ENCODE data around the gene OR10G7. TPM values are rescaled to one million over a fixed set of nuclear protein-coding genes. Genes with fewer than 3 reads are reported as not detected.
"Not testable (repeated sequence)": the region's sequence is repeated elsewhere in the genome, so short reads cannot be mapped to it uniquely, and the experiment has no call there.

Gene OR10G7
- polyA plus RNA-seq, 1 donor from 2014 or later, result not detected

- H3K9ac ChIP-seq (ENCODE audit: low read length), result no peak within 1 kb of the TSS
- H4K20me1 ChIP-seq (ENCODE audit: insufficient read depth), result no peaks in the 10 kb centered on the region
- H3K4me3 ChIP-seq (ENCODE audit: low read length), result no peak within 1 kb of the TSS
- H3K27ac ChIP-seq (ENCODE audit: low read length), result no peak within 1 kb of the TSS
- no peaks in the 10 kb centered on the region for H3K36me3 ChIP-seq (ENCODE audit: insufficient read depth, low read length)
- H3F3A ChIP-seq (ENCODE audit: insufficient read depth, low read length, poor library complexity, severe bottlenecking), result no peaks in the 10 kb centered on the region
- no peaks in the 10 kb centered on the region for H3K9me2 ChIP-seq (ENCODE audit: insufficient read depth, low read length)
- no peaks in the 10 kb centered on the region for H3K27me3 ChIP-seq (ENCODE audit: insufficient read depth, low read depth, low read length)
- H3K79me2 ChIP-seq (replicated peaks; ENCODE audit: insufficient read depth, low read length), result no peaks in the 10 kb centered on the region
- no peaks in the 10 kb centered on the region for H3K9me3 ChIP-seq (ENCODE audit: low read length)
- TF ChIP-seq RAD21 (conservative IDR thresholded peaks at IDR 0.05) (no peak), EZH2 (IDR thresholded peaks at IDR 0.05; ENCODE audit: borderline replicate concordance, insufficient read depth, low read length, poor library complexity, severe bottlenecking) (no peak), SMC3 (conservative IDR thresholded peaks at IDR 0.05; ENCODE audit: poor library complexity) (no peak), CTCF (IDR thresholded peaks at IDR 0.05; ENCODE audit: poor library complexity, severe bottlenecking) (no peak), MXI1 (conservative IDR thresholded peaks at IDR 0.05; ENCODE audit: poor library complexity, severe bottlenecking) (no peak)
- TF ChIP-seq, protein P1, sequence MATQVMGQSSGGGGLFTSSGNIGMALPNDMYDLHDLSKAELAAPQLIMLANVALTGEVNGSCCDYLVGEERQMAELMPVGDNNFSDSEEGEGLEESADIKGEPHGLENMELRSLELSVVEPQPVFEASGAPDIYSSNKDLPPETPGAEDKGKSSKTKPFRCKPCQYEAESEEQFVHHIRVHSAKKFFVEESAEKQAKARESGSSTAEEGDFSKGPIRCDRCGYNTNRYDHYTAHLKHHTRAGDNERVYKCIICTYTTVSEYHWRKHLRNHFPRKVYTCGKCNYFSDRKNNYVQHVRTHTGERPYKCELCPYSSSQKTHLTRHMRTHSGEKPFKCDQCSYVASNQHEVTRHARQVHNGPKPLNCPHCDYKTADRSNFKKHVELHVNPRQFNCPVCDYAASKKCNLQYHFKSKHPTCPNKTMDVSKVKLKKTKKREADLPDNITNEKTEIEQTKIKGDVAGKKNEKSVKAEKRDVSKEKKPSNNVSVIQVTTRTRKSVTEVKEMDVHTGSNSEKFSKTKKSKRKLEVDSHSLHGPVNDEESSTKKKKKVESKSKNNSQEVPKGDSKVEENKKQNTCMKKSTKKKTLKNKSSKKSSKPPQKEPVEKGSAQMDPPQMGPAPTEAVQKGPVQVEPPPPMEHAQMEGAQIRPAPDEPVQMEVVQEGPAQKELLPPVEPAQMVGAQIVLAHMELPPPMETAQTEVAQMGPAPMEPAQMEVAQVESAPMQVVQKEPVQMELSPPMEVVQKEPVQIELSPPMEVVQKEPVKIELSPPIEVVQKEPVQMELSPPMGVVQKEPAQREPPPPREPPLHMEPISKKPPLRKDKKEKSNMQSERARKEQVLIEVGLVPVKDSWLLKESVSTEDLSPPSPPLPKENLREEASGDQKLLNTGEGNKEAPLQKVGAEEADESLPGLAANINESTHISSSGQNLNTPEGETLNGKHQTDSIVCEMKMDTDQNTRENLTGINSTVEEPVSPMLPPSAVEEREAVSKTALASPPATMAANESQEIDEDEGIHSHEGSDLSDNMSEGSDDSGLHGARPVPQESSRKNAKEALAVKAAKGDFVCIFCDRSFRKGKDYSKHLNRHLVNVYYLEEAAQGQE (IDR thresholded peaks at IDR 0.05; ENCODE audit: borderline replicate concordance), result no peak
- no peak within 1 kb of the TSS for H3K4me2 ChIP-seq (ENCODE audit: low read length)
- no peak within 1 kb of the TSS for H2AFZ ChIP-seq (ENCODE audit: low read depth, low read length)
These were observed 14.6 kb downstream of the OR10G7 start, which contains the start of gene OR10G8 for GRCh38 chr11:124026498-124026897. OR10G8 (plus strand) TSS chr11:124026798; CDS start chr11:124029623, 2,825 bp downstream.

DNA sequence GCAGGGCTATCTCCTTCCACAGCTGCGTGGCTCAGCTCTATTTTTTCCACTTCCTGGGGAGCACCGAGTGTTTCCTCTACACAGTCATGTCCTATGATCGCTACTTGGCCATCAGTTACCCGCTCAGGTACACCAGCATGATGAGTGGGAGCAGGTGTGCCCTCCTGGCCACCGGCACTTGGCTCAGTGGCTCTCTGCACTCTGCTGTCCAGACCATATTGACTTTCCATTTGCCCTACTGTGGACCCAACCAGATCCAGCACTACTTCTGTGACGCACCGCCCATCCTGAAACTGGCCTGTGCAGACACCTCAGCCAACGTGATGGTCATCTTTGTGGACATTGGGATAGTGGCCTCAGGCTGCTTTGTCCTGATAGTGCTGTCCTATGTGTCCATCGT, 25.3 kb downstream of the OR10G7 start:
- H3K4me2 ChIP-seq (ENCODE audit: low read length); H3K36me3 ChIP-seq (ENCODE audit: insufficient read depth, low read length); H4K20me1 ChIP-seq (ENCODE audit: insufficient read depth); H3K9me3 ChIP-seq (ENCODE audit: low read length); H3K4me3 ChIP-seq (ENCODE audit: low read length); H3K79me2 ChIP-seq (replicated peaks; ENCODE audit: insufficient read depth, low read length); H3F3A ChIP-seq (ENCODE audit: insufficient read depth, low read length, poor library complexity, severe bottlenecking); H3K27ac ChIP-seq (ENCODE audit: low read length); H3K9ac ChIP-seq (ENCODE audit: low read length); H3K9me2 ChIP-seq (ENCODE audit: insufficient read depth, low read length); H3K27me3 ChIP-seq (ENCODE audit: insufficient read depth, low read depth, low read length); H2AFZ ChIP-seq (ENCODE audit: low read depth, low read length): not testable (repeated sequence)

GRCh38 chr11:124012697-124013096, 28.4 kb downstream of the OR10G7 start, which contains the start of gene OR10G4:
OR10G4 (plus strand) TSS chr11:124012997; CDS start chr11:124015575, 2,578 bp downstream.
- Histone ChIP-seq H3K9ac (ENCODE audit: low read length) (no peak within 1 kb of the TSS), H3K36me3 (ENCODE audit: insufficient read depth, low read length) (no peaks in the 10 kb centered on the region), H4K20me1 (ENCODE audit: insufficient read depth) (no peaks in the 10 kb centered on the region), H3K27ac (ENCODE audit: low read length) (no peak within 1 kb of the TSS), H3K4me2 (ENCODE audit: low read length) (no peak within 1 kb of the TSS), H3K9me2 (ENCODE audit: insufficient read depth, low read length) (no peaks in the 10 kb centered on the region), H3K4me3 (ENCODE audit: low read length) (no peak within 1 kb of the TSS), H3K79me2 (replicated peaks; ENCODE audit: insufficient read depth, low read length) (no peaks in the 10 kb centered on the region), H3F3A (ENCODE audit: insufficient read depth, low read length, poor library complexity, severe bottlenecking) (no peaks in the 10 kb centered on the region), H3K27me3 (ENCODE audit: insufficient read depth, low read depth, low read length) (no peaks in the 10 kb centered on the region), H3K9me3 (ENCODE audit: low read length) (no peaks in the 10 kb centered on the region), H2AFZ (ENCODE audit: low read depth, low read length) (no peak within 1 kb of the TSS)
- TF ChIP-seq SMC3 (conservative IDR thresholded peaks at IDR 0.05; ENCODE audit: poor library complexity) (no peak), CTCF (IDR thresholded peaks at IDR 0.05; ENCODE audit: poor library complexity, severe bottlenecking) (no peak), RAD21 (conservative IDR thresholded peaks at IDR 0.05) (no peak), TAF1 (IDR thresholded peaks at IDR 0.05; ENCODE audit: low read depth) (no peak), EP300 (conservative IDR thresholded peaks at IDR 0.05; ENCODE audit: poor library complexity, severe bottlenecking) (no peak), EZH2 (IDR thresholded peaks at IDR 0.05; ENCODE audit: borderline replicate concordance, insufficient read depth, low read length, poor library complexity, severe bottlenecking) (no peak), POLR2AphosphoS5 (IDR thresholded peaks at IDR 0.05) (no peak), MXI1 (conservative IDR thresholded peaks at IDR 0.05; ENCODE audit: poor library complexity, severe bottlenecking) (no peak)
- TF ChIP-seq, protein P1 (IDR thresholded peaks at IDR 0.05; ENCODE audit: borderline replicate concordance), result no peak
